ENCODE measurements around the gene TMEM98. TPM values are rescaled to one million over a fixed set of nuclear protein-coding genes. Genes with fewer than 3 reads are reported as not detected.
"Not testable (repeated sequence)": the region's sequence is repeated elsewhere in the genome, so short reads cannot be mapped to it uniquely, and the experiment has no call there.

The TMEM98 gene
- total RNA-seq, 3 donors from 2014 or later = 59.7 to 138 (median 129) TPM

- H3K9me3 ChIP-seq = no peaks in the 10 kb centered on the region
- TF ChIP-seq POLR2A (IDR thresholded peaks at IDR 0.05) = no peak
- TF ChIP-seq CTCF (IDR thresholded peaks at IDR 0.05) = no peak
- TF ChIP-seq POLR2AphosphoS5 (IDR thresholded peaks at IDR 0.05) = no peak
- intact Hi-C loops (cut with DNase I; ENCODE audit: low total_unique reads) = no loop called here
These were observed 12.7 kb upstream of the TMEM98 start for GRCh38 chr17:32915245-32915644.

GRCh38 chr17:32916134-32916533, 11.8 kb upstream of the TMEM98 start:
- Histone ChIP-seq H3K4me1 (no peaks in the 10 kb centered on the region), H3K27ac (no peak overlapping the region), H3K27me3 (no peaks in the 10 kb centered on the region), H3K9me3 (no peaks in the 10 kb centered on the region), H3K4me3 (no peak overlapping the region), H3K36me3 (no peaks in the 10 kb centered on the region)
- DNase-seq (ENCODE audit: low spot score in 2 of 2) = no peak
- intact Hi-C loops (cut with DNase I; ENCODE audit: low total_unique reads) = no loop called here
- no peak for TF ChIP-seq CTCF (IDR thresholded peaks at IDR 0.05)
- TF ChIP-seq POLR2A (IDR thresholded peaks at IDR 0.05) = no peak

More at GRCh38 chr17:32915245-32915644, 12.7 kb upstream of the TMEM98 start:
- H3K36me3 ChIP-seq = no peaks in the 10 kb centered on the region
- H3K4me3 ChIP-seq = no peak overlapping the region
- H3K4me1 ChIP-seq = no peaks in the 10 kb centered on the region
- no peak for DNase-seq (ENCODE audit: low spot score in 2 of 2)
- H3K27me3 ChIP-seq = no peaks in the 10 kb centered on the region
- H3K27ac ChIP-seq = no peak overlapping the region

GRCh38 chr17:32917081-32917480, 10.9 kb upstream of the TMEM98 start:
- H3K4me1 ChIP-seq = no peaks in the 10 kb centered on the region
- no peaks in the 10 kb centered on the region for H3K36me3 ChIP-seq
- no peaks in the 10 kb centered on the region for H3K9me3 ChIP-seq
- no peak overlapping the region for H3K4me3 ChIP-seq
- intact Hi-C loops (cut with DNase I; ENCODE audit: low total_unique reads) = no loop called here
- H3K27ac ChIP-seq = no peak overlapping the region
- no peak for DNase-seq (ENCODE audit: low spot score in 2 of 2)
- no peak for TF ChIP-seq POLR2A (IDR thresholded peaks at IDR 0.05)
- TF ChIP-seq POLR2AphosphoS5 (IDR thresholded peaks at IDR 0.05) = no peak
- TF ChIP-seq CTCF (IDR thresholded peaks at IDR 0.05) = no peak
- H3K27me3 ChIP-seq = no peaks in the 10 kb centered on the region

- Histone ChIP-seq H3K27ac (no peak overlapping the region), H3K4me1 (no peaks in the 10 kb centered on the region), H3K9me3 (no peaks in the 10 kb centered on the region), H3K27me3 (no peaks in the 10 kb centered on the region), H3K4me3 (no peak overlapping the region), H3K36me3 (no peaks in the 10 kb centered on the region)
- no peak for DNase-seq (ENCODE audit: low spot score in 2 of 2)
- intact Hi-C loops (cut with DNase I; ENCODE audit: low total_unique reads) = no loop called here
- TF ChIP-seq POLR2A (IDR thresholded peaks at IDR 0.05) (no peak), POLR2AphosphoS5 (IDR thresholded peaks at IDR 0.05) (no peak), CTCF (IDR thresholded peaks at IDR 0.05) (no peak)
These were observed 10.1 kb upstream of the TMEM98 start for GRCh38 chr17:32917842-32918241.

GRCh38 chr17:32919876-32920275, 8.1 kb upstream of the TMEM98 start:
- intact Hi-C loops (cut with DNase I; ENCODE audit: low total_unique reads); H3K4me1 ChIP-seq: not testable (repeated sequence)

GRCh38 chr17:32920293-32920692, 7.7 kb upstream of the TMEM98 start:
- Histone ChIP-seq H3K27me3 (no peaks in the 10 kb centered on the region), H3K4me1 (no peaks in the 10 kb centered on the region), H3K9me3 (no peaks in the 10 kb centered on the region), H3K36me3 (no peaks in the 10 kb centered on the region), H3K27ac (no peak overlapping the region), H3K4me3 (no peak overlapping the region)
- intact Hi-C loops (cut with DNase I; ENCODE audit: low total_unique reads) = no loop called here
- no peak for TF ChIP-seq POLR2A (IDR thresholded peaks at IDR 0.05)
- DNase-seq (ENCODE audit: low spot score in 2 of 2) = no peak

More at GRCh38 chr17:32919876-32920275, 8.1 kb upstream of the TMEM98 start:
- not testable (repeated sequence) for H3K36me3 ChIP-seq; H3K4me3 ChIP-seq; H3K27ac ChIP-seq; DNase-seq (ENCODE audit: low spot score in 2 of 2); H3K27me3 ChIP-seq; H3K9me3 ChIP-seq
